Stimulated activated CD8-positive, alpha-beta memory T cell treated with anti-CD3 and anti-CD28 coated beads, Interleukin-12 subunit alpha, Interleukin-12 subunit beta, amount 100 ng/mL, for 24 hours (primary cell): ENCODE results near the gene MTIF2.
"Not testable (repeated sequence)": the region's sequence is repeated elsewhere in the genome, so short reads cannot be mapped to it uniquely, and the experiment has no call there.

Experiments used
- DNase-seq: peaks from one replicate; pipeline ENCODE4 v3.0.0-alpha.2; 2020; ENCODE audit errors: extremely low read depth

The MTIF2 gene, protein sequence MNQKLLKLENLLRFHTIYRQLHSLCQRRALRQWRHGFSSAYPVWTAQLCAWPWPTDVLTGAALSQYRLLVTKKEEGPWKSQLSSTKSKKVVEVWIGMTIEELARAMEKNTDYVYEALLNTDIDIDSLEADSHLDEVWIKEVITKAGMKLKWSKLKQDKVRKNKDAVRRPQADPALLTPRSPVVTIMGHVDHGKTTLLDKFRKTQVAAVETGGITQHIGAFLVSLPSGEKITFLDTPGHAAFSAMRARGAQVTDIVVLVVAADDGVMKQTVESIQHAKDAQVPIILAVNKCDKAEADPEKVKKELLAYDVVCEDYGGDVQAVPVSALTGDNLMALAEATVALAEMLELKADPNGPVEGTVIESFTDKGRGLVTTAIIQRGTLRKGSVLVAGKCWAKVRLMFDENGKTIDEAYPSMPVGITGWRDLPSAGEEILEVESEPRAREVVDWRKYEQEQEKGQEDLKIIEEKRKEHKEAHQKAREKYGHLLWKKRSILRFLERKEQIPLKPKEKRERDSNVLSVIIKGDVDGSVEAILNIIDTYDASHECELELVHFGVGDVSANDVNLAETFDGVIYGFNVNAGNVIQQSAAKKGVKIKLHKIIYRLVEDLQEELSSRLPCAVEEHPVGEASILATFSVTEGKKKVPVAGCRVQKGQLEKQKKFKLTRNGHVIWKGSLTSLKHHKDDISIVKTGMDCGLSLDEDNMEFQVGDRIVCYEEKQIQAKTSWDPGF

DNA sequence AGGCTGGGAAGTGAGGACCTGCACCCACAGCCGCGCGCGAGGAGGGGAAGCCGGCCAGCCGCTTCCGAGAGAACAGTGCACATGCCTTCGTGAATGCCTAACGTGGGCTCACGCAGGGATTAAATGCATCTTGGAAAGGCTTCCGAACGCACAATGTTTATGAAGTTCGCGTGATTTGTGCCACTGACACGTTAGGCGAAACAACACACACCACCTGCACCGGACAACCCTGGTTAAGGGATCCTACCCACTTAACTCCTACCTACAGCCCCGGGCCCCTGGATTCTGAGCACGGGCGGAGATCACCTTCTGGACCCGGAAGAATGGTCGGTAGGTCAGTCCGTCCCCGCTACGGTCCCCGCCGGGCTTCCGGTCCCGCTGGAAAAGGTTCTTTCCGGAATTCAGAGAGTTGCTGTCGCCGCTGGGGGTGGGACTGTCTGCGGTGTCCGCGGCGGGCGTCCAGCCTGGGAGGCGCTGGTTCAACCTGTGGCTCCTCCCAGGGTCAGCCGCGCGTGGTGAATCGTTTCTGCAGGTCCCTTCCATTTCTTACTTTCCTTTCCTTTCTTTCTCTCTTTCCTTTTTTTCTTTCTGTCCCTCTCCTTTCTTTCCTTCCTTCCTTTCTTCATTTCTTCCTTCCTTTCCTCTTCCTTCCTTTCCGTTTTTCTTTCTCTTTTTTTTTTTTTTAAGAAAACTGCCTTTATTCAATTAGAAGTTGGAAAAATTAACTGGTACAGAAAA is at the start of gene MTIF2:
MTIF2 (minus strand) TSS at position 325 of the 738 bp plus-strand sequence. CDS start 5,373 bp downstream, outside the sequence.
- peak; percentile 85 for DNase-seq

DNA sequence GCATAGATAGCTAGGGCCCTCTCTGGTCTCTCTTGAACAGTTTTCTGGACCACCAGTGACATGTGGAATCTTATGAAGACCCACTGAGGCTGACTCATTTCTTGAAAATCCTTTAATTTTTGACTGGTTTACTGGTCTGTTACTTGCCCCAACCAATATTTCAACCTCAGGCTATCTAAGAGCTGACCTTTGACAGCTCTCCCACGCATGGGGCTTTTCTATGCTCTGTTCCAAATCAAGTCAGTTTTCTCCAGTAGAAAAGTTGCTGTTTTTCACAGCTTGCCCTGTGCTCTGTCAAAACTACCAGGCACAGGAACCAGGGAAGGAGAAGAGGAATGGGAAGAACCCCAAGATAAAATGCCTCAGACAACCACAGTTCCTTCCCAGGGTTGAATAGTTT is 46.0 kb upstream of the MTIF2 start:
- DNase-seq, result no peak

DNA sequence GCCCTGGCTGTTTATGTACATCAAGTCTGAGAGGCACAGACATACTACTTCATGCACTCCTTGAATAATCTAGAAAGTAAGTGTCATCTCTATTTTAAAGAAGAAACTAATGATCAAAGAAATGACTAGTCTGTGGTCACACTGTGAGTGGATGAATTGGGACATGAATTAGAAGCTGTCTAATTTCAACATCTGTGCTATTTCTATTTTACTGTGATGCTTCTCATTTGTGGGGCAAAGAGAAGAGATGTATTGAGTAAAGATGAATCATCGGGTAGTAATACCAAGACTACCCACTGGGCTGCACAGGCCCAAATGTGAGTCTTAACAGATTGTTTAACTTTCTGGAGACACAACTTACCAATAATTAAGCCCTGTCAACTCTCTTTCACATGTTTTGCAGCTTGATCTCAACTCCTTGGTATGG is 42.4 kb upstream of the MTIF2 start:
- no peak for DNase-seq

DNA sequence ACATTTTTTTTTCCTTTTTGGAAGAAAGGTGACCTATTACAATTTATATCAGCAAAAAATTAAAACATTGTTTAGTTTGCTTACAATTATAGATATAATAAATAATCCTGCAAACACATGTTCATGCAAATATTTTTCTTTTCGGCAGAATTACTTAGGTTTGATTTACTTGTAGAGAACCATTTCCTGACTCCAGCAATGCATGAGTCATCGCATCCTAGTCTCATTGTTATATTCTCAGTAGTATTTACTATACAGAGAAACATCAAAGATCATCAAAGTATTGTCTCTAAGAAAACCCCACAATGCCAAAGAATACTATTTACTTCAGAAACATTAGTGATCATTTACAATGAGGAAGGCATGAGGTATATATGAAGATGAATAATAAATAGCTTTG is 40.4 kb upstream of the MTIF2 start:
- DNase-seq, result no peak

DNA sequence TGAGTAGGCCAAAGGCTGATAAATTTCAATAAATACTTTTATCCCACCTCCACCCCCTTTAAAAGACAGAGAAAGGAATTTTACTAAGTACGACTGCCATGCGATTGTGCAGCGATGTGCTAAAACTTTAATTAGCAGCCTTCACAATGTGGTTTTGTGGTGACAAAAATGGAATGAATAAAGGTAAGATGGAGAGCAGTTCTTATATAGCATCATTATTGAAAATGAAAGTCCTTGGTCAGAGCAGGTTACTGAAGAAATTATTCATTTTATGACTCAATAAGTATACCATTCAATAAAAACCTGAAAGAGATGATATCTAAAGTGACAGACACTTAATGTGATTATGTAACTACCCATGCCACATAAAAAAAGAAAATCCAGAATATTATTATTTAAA is 33.2 kb upstream of the MTIF2 start:
- no peak for DNase-seq

DNA sequence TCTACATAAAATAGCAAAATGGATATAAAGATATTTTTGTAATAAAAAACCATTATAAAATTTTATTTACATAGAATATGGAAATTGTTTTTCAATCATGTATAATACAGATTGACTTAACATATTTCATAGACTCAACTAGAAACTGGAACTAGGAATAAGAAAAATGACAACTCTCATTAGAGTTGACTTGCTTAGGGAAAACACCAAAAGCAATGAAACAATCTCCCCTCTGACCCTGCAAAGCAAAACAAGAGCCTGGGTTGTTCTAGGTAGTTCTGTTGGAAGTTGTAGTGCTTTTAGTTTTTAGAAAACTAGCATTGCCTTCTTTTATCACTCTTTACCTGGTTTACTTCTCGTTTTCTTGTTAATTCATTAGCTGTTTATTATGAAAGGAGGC is 32.2 kb upstream of the MTIF2 start:
- DNase-seq, result no peak

DNA sequence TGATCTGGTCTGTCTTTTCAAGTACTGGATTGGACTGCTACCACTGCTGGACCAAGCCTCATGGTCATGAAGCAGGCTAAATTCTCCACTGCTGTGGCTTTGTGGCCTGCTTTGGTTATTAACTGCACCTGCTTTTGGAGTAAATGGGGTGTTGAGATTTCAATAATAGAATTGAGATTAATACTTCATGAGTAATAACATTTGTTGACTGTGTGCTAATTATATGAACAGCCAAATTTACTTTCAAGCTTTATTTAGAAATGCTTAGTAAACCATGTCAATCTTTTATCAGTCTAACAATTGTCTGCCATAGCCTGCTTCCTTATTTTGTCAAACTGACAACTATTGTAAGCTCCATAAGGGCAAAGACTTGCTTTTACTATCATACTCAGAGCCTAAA is 27.4 kb upstream of the MTIF2 start:
- no peak for DNase-seq

DNA sequence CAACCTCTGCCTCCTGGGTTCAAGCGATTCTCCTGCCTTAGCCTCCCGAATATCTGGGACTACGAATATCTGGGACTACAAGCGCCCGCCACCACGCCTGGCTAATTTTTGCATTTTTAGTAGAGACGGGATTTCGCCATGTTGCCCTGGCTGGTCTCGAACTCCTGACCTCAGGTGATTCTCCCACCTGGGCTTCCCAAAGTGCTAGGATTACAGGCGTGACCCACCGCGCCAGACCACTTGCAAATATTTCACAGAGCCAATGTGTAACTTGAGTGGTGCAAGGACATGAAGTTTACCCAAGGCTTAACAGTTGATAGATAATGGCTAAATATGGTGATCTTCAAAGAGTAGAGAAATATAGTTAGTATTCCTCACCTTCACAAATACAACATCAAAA is 14.1 kb upstream of the MTIF2 start:
- no peak for DNase-seq

DNA sequence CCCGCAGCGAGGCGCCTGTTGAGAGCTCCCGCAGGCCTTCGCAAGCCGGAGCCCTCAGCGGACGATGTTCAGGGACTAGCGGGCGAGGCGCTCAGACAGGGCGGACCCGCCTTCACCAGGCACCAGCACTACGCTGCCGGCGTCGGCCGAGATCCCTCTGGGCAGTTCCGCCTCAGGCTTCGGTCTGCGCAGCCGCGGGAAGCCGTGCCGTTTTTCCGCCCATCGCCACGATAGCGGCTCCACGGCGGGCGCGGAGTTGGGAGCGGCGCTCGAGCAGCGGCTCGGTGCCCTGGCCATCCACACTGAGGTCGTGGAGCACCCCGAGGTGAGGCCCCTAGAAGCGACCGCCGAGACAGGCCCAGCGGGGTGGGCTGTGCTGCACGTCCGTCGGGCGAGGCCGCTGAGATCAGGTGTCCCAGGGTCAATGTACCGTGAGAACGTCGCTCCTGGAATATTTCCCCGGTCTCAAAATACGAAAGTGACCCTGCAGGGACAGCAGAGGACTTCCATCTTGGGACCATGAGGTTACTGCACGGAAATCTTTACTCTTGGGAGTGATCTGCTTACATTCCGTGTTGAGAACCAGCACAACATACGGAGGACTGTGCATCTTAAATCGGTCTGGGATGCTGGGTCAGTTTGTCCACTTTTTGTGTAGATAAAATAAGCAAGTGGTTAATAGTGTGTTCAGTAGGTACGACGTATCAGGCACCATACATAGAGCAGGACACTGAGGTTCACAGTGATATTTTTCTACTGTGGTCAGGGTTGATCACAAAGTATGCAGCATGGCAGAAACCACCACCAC is 13.3 kb upstream of the MTIF2 start:
- peak; percentile 66 for DNase-seq

DNA sequence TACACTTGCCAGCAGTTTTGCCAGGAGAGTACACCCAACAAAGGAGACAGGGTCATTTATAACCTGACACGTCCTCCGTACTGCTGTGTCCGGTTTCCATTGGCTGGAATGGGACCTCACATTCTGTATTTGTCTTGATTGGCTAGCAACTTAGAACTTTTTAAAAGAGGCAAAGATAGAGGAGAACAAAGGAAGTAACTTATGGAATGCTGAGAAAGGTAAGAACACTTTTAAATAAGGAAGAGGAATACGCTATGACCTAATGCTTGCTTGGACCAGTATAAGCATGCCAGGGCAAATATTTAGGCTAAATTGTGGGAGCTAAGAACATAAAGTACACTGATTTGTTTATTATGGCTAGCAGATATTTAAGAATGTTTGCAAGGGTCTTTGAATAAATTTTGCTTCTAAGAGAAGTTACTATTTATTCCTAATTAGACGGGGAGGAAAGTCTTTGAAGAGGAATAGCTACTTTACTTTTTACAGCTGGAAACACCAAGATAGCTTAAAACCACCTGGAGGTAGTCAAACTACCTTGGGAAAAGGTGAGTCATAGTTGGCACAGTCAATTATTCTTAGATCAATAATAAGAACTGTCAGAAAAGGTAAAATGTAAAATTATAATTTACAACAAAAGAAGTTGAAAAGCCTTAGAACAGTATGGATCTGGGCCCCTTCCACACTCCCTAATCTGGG is 12.0 kb upstream of the MTIF2 start:
- not testable (repeated sequence) for DNase-seq

DNA sequence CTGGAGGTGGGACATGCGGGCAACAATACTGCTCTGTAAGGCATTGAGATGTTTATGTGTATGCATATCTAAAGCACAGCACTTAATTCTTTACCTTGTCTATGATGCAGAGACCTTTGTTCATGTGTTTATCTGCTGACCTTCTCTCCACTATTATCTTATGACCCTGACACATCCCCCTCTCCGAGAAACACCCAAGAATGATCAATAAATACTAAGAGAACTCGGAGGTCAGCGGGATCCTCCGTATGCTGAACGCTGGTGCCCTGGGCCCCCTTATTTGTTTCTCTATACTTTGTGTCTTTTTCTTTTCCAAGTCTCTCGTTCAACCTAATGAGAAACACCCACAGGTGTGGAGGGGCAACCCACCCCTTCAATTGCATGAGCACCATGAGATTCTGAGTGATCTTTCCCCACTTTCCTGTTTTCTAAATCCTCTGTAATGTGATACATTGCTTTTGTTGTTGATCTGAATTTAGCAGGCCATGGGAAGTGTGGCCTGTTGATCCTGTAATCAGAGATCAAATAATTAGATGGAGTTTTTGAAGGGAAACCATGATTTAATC is 10.9 kb upstream of the MTIF2 start:
- DNase-seq, result not testable (repeated sequence)

DNA sequence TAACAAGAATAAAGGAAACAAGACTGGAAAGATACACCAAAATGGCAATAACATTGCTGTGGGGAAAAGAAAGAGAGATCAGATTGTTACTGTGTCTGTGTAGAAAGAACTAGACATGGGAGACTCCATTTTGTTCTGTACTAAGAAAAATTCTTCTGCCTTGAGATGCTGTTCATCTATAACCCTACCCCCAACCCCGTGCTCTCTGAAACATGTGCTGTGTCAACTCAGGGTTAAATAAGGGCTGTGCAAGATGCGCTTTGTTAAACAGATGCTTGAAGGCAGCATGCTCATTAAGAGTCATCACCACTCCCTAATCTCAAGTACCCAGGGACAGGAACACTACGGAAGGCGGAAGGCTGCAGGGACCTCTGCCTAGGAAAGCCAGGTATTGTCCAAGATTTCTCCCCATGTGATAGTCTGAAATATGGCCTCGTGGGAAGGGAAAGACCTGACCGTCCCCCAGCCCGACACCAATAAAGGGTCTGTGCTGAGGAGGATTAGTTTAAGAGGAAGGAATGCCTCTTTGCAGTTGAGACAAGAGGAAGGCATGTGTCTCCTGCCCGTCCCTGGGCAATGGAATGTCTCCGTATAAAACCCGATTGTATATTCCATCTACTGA is 10.3 kb upstream of the MTIF2 start:
- not testable (repeated sequence) for DNase-seq

DNA sequence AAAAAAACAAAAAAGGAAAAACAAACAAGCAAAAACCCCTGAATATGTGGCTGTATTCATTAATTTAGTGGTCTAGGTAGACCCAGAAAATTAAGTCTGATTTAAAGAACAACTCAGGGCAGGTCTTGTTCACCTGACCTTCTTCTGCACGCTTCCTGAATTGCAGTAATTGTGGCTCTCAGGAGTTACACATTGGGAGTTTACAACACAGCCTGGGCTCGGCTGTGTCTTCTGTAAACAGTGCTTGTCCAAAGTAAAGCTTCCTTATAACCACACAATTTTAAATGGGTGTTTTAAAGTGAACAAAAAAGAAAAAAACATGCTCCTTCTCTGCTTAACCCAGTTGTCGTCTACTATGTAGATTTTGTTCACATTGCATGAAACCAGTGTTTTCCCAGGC is 8.3 kb upstream of the MTIF2 start:
- no peak for DNase-seq

DNA sequence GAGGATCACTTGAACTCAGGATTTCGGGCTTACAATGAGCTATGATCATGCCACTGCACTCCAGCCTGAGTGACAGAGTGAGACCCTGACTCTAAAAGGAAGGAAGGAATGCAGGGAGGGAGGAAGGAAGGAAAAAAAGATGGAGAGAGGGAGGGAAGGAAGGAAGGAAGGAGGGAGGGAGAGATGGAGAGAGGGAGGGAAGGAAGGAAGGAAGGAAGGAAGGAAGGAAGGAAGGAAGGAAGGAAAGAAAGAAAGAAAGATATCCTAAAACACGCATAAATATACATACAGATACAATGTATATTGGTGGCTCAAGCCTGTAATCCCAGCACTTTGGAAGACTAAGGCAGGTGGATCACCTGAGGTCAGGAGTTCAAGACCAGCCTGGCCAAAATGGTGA is 5.3 kb upstream of the MTIF2 start:
- not testable (repeated sequence) for DNase-seq

DNA sequence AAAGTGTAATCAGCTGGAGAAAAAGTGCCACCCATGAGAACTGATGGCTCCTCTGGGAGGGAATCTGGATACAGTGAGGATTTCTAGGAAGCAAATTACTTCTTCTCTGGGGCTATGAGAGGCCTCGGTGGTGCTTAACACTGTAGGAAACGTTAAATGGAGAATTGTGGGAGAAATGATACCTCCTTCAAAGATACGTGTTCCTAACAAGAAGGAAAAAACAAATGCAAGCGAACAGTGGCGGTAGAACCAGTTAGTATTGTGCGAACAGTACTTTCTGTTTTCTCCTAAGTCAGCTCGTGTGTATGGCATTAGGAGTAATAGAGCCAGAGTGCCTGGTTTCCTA is 587 bp upstream of the MTIF2 start:
- no peak for DNase-seq

DNA sequence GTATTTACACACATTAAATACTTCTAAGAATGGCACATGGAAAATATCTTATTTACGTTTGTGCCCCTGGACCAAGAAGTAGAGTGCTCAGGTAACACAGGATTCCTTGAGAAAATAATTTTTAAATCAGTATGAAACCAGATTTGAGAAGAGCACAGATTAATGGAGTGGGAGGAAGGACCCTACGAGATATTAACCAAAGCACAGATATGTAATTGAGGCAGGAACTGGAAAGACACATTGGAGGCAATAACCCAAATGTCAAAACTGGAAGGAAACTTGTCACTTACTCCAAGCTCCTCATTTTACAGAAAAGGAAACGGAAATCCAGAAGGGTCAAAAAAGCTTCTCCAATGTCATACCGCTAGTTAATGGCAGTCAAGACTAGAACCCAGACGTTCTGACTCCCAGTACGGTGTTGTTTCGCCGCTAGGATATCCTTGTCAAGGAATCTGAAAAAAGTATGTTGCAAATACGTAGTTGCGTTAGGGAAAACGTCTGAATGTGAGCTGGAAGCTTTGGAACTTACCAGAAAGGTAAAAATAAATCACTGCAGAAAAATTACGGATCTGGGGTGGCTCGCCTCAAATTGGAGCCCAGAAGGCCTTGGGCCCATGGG is 634 bp downstream of the MTIF2 start:
- no peak for DNase-seq

DNA sequence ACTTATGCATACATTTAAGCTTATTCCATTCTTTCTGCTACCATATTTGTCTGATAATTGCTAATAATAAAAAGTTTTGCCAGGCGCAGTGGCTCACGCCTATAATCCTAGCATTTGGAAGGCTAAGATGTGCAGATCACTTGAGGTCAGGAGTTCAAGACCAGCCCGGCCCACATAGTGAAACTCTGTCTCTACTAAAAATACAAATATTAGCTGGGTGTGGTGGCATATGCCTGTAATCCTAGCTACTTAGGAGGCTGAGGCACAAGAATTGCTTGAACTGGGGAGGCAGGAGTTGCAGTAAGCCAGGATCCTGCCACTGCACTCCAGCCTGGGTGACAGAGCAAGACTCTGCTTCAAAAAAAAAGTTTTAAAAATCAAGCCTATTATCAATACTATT is 9.4 kb downstream of the MTIF2 start:
- DNase-seq, result not testable (repeated sequence)

DNA sequence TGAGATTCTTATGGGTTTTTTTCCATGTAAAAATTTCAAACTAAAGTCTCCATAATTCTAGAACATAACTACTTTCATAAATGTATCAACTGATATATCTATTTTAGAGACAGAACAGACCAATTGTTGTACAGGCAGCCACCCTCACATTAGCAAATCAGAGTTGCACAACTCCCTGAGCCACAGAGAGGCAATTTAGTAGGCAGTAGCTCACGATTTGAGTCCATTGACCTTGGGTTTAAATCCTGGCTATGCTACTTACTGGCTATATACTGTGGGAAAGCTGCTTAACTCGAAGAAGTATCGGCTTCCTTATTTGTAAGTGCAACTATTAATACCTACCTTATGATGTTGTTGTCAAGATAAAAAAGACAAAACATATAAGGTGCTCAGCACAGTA is 16.2 kb downstream of the MTIF2 start:
- no peak for DNase-seq

DNA sequence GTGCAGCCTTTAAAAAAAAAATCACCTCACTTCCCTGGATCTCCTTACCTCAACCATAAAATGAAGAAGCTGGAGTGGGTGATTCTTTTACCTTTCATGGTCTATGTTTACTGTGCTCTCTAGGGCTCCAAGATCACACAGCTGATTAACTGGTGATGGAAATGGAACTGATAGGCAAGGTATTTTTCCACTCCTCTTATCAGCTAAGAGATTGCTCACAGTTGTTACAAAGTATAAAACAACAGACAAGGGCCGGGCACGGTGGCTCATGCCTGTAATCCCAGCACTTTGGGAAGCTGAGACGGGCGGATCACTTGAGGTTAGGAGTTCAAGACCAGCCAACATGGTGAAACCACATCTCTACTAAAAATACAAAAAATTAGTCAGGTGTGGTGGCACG is 22.0 kb downstream of the MTIF2 start:
- DNase-seq, result no peak

DNA sequence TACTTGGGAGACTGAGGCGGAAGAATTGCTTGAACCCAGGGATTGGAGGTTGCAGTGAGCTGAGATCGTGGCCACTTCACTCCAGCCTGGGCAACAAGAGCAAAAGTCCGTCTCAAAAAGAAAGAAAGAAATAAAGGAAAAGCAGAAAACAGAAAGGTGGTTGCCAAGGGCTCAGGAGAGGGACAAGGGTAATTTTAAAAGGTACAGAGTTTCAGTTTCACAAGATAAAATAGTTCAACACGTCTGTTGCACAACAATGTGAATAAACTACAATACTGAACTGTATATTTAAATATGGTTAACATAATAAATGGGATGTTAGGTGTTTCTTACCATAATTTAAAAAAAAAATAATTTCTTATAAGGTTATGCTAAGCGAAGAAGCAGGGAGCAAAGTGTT is 23.6 kb downstream of the MTIF2 start:
- no peak for DNase-seq
